COLO668 (cell line): ENCODE data around the gene HSBP1L1.

Source experiments
- DNase-seq: peaks from one replicate; lab custom pipeline; 2025; ENCODE audit not compliant: unreplicated experiment; lab: John Stamatoyannopoulos, UW

Gene HSBP1L1

GRCh38 chr18:79928563-79928960, 35.9 kb upstream of the HSBP1L1 start:
- DNase-seq: no peak

GRCh38 chr18:79930020-79930642, 34.3 kb upstream of the HSBP1L1 start:
- DNase-seq: no peak

GRCh38 chr18:79931475-79931874, 33.0 kb upstream of the HSBP1L1 start:
- no peak for DNase-seq

GRCh38 chr18:79932907-79933306, 31.5 kb upstream of the HSBP1L1 start:
- DNase-seq: no peak

- no peak for DNase-seq
These were observed 30.7 kb upstream of the HSBP1L1 start for GRCh38 chr18:79933765-79934164.

- no peak for DNase-seq
These were observed 29.9 kb upstream of the HSBP1L1 start for GRCh38 chr18:79934311-79935097.

GRCh38 chr18:79935098-79935480, 29.4 kb upstream of the HSBP1L1 start:
- DNase-seq: no peak

GRCh38 chr18:79935499-79935898, 28.9 kb upstream of the HSBP1L1 start:
- no peak for DNase-seq

- DNase-seq: no peak
These were observed 28.5 kb upstream of the HSBP1L1 start for GRCh38 chr18:79935925-79936324.

- no peak for DNase-seq
These were observed 27.8 kb upstream of the HSBP1L1 start for GRCh38 chr18:79936641-79937040.

GRCh38 chr18:79937103-79937860, 27.2 kb upstream of the HSBP1L1 start:
- DNase-seq: no peak

GRCh38 chr18:79938196-79938595, 26.2 kb upstream of the HSBP1L1 start:
- no peak for DNase-seq

GRCh38 chr18:79939096-79939495, 25.3 kb upstream of the HSBP1L1 start:
- no peak for DNase-seq

GRCh38 chr18:79940126-79940813, 24.2 kb upstream of the HSBP1L1 start:
- no peak for DNase-seq

GRCh38 chr18:79940814-79941472, 23.5 kb upstream of the HSBP1L1 start:
- no peak for DNase-seq

GRCh38 chr18:79941473-79942119, 22.8 kb upstream of the HSBP1L1 start:
- DNase-seq: no peak

GRCh38 chr18:79942211-79942610, 22.2 kb upstream of the HSBP1L1 start:
- no peak for DNase-seq

- DNase-seq: no peak
These were observed 21.4 kb upstream of the HSBP1L1 start for GRCh38 chr18:79942786-79943607.

GRCh38 chr18:79943608-79944125, 20.8 kb upstream of the HSBP1L1 start:
- DNase-seq: no peak
